Ovary (tissue), 9 donors: ENCODE measurements around the gene TGFBR2. TPM values are rescaled to one million over a fixed set of nuclear protein-coding genes. Genes with fewer than 3 reads are reported as not detected.

Experiments used
- DNase-seq, 5 donors: peaks; one replicate each; pipeline ENCODE4 v3.0.0-alpha.2; 2019 to 2020
- H3K27ac ChIP-seq, 2 donors: fragments of 200-600 bp; one replicate each; pipeline versions ENCODE4 v1.5.1 to v1.8.0; 2019 to 2022
- H3K27me3 ChIP-seq: fragments of 200-600 bp; one replicate; pipeline ENCODE4 v1.8.0; 2022
- H3K36me3 ChIP-seq: fragments of 200-600 bp; sonication (generic); one replicate; pipeline ENCODE4 v1.5.1; 2019
- H3K4me1 ChIP-seq: one replicate; pipeline ENCODE4 v1.8.1; 2013; ENCODE audit warnings: mild to moderate bottlenecking, moderate library complexity; ENCODE audit not compliant: insufficient read depth
- H3K4me3 ChIP-seq: fragments of 200-600 bp; sonication (generic); one replicate; pipeline ENCODE4 v1.5.1; 2017
- H3K9me3 ChIP-seq, 2 donors: fragments of 200-600 bp in 1 of 2; sonication (generic) in 1 of 2; one replicate each; pipeline versions ENCODE4 v1.5.1 to v1.8.1; 2013 to 2019; ENCODE audit warnings: mild to moderate bottlenecking in 1 of 2, moderate library complexity in 1 of 2
- CTCF ChIP-seq, 3 donors: fragments of 450-650 bp in 2 of 3; fragments of 200-600 bp in 1 of 3; IDR thresholded peaks; one replicate each; pipeline versions ENCODE4 v1.5.1 to v1.8.0; 2016 to 2022; ENCODE audit warnings: antibody characterized with exemption in 3 of 3, mild to moderate bottlenecking in 1 of 3
- EP300 ChIP-seq: sonication (generic); formaldehyde crosslinking; IDR thresholded peaks from one replicate; pipeline ENCODE4 v1.6.1; 2017; ENCODE audit warnings: antibody characterized with exemption
- POLR2A ChIP-seq: fragments of 450-650 bp; IDR thresholded peaks from one replicate; pipeline ENCODE4 v1.6.1; 2017; ENCODE audit warnings: antibody characterized with exemption, mild to moderate bottlenecking, moderate library complexity
- WGBS, 3 donors: extraction: QIAGEN DNeasy Blood & Tissue Kit in 1 of 3; methylation state at CpG; one replicate each; pipeline versions ENCODE4 v1.1.5 to v1.1.7; 2013 to 2017; 5-methylcytosine and 5-hydroxymethylcytosine counted together
- intact Hi-C, 4 donors: fragments of 100-400 bp; cut with DNase I; formaldehyde crosslinking; loops; one replicate each; pipeline versions ENCODE4 v1.11.0 to v1.15.1; 2022 to 2023
- polyA plus RNA-seq, 2 donors: library from polyadenylated mRNA; stranded (reverse); fragments of 200-250 nt in 1 of 2; fragments of 350-450 nt in 1 of 2; fragmentation: Illumina TruSeq in 1 of 2; extraction: RNeasy Lipid Tissue Mini Kit (QIAGEN cat#74804) in 1 of 2; gene quantifications; one replicate each; pipeline ENCODE4 v1.2.3, GENCODE V29; 2013 to 2014
- total RNA-seq, 7 donors: library from RNA; depleted of rRNA in 2 of 7; stranded (reverse); fragments of >200 nt in 2 of 7; fragmentation: NEBNext Ultra II Directional in 3 of 7; extraction: Animal tissue kit (Norgen Biotek cat#: 25700) in 3 of 7; gene quantifications; one replicate each; pipeline versions ENCODE4 v1.1.0 to v1.2.4, GENCODE V29; 2016 to 2023
- donor health status: DM: no; HTN: no; CAD: no; lungs with moderate emphysema.
- donor health status: DM: no; HTN: no; CAD: no.
- donor health status: Bipolar disorder and iron deficiency.
- donor health status: DM: yes; HTN: yes; CAD: no.
- donor health status: DM: no; HTN: no; CAD: no.
- donor health status: DM: yes; HTN: yes; CAD: no.

The TGFBR2 gene
- total and polyA plus RNA-seq, 9 donors = 26.8 to 158 (median 53.8) TPM

- 92 to 94% (median 93%) methylated on average over 15 of the region's 15 CpGs for WGBS, 3 donors
- no peaks in the 10 kb centered on the region for H3K9me3 ChIP-seq
- intact Hi-C loops = no loop called here
- no peak overlapping the region for H3K27ac ChIP-seq
- H3K27me3 ChIP-seq = no peaks in the 10 kb centered on the region
- TF ChIP-seq EP300 (no peak), POLR2A (no peak), CTCF (IDR thresholded peaks at IDR 0.05) (no peak)
- no peaks in the 10 kb centered on the region for H3K36me3 ChIP-seq
- no peaks in the 10 kb centered on the region for H3K4me1 ChIP-seq
- H3K4me3 ChIP-seq = no peak overlapping the region
- DNase-seq = no peak
Measured at GRCh38 chr3:30581067-30581585, 25.3 kb upstream of the TGFBR2 start.

DNA sequence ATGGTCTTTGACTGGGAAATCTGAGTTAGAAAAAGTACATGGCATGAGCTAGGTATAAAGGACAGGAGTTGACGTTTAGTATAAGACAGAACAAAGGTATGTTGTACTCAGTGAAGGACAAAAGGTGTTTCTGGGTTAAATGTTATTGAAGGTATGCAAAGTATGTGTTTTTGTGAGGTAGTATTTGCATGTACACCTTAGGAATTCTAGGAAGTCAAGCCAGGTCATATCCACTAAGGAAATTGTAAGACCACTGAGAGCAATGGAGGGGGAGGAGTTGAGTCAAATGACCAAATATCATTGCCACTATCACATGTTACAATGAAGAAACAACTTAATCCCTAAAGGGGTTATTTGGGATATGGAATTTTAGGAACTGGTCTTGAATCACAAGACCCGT is 24.4 kb upstream of the TGFBR2 start:
- WGBS, 3 donors = 90 to 94% (median 94%) methylated on average over 2 of the region's 2 CpGs

DNA sequence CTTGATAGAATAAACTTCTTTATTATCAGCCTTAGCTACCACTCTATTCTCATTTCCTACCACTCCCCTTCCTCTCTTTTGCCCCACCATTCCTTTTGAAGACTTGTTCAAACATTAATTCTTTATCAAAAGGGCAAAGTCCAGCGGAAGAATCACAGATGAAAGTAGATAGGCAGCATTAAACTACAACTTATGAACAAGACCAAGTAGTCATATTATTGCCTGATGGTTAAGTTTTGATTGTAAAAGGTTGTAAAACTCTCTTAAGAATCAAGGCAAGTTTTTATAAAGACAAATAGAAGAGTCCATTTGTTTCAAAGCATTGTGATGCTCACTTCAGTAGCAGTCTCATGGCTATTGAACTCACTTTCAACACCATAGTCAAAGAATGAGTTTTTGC is 22.4 kb upstream of the TGFBR2 start:
- no peak for TF ChIP-seq EP300
- TF ChIP-seq CTCF (IDR thresholded peaks at IDR 0.05) = no peak
- TF ChIP-seq POLR2A = no peak
- H3K9me3 ChIP-seq = no peaks in the 10 kb centered on the region
- no peak overlapping the region for H3K27ac ChIP-seq
- WGBS, 3 donors = 94 to 98% (median 97%) methylated on average over 1 of the region's 1 CpG
- no peaks in the 10 kb centered on the region for H3K4me1 ChIP-seq
- H3K36me3 ChIP-seq = no peaks in the 10 kb centered on the region
- no peak for DNase-seq
- H3K27me3 ChIP-seq = no peaks in the 10 kb centered on the region
- no peak overlapping the region for H3K4me3 ChIP-seq
- intact Hi-C loops = no loop called here

More for the DNA sequence above, 24.4 kb upstream of the TGFBR2 start:
- H3K4me1 ChIP-seq = no peaks in the 10 kb centered on the region
- no peak for DNase-seq
- no peaks in the 10 kb centered on the region for H3K36me3 ChIP-seq
- TF ChIP-seq POLR2A = no peak
- no peak for TF ChIP-seq CTCF (IDR thresholded peaks at IDR 0.05)
- no peak for TF ChIP-seq EP300
- H3K27ac ChIP-seq = no peak overlapping the region
- H3K27me3 ChIP-seq = no peaks in the 10 kb centered on the region
- H3K9me3 ChIP-seq = no peaks in the 10 kb centered on the region
- intact Hi-C loops = no loop called here
- H3K4me3 ChIP-seq = no peak overlapping the region

DNA sequence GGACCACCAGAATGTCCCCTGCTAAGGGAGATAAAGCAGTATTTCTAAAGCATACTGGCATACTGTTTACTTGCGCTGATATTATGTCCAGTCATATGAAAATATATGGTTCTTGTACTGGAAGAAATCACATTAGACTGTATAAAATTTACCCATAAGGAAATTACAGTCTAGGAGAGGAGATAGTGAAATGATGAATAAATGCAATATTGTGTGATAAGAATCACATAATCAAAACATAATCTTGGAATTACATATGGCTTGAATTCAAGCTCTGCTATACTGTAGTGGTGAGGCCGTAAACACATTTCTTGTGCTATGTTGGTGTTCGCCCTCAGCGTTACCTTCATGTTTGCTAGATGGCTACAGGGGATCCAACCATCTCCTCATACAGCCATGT is 20.7 kb upstream of the TGFBR2 start:
- Histone ChIP-seq H3K9me3 (no peaks in the 10 kb centered on the region), H3K27ac (no peak overlapping the region), H3K4me1 (no peaks in the 10 kb centered on the region), H3K36me3 (no peaks in the 10 kb centered on the region), H3K4me3 (no peak overlapping the region), H3K27me3 (no peaks in the 10 kb centered on the region)
- intact Hi-C loops = no loop called here
- no peak for DNase-seq
- TF ChIP-seq EP300 (no peak), CTCF (IDR thresholded peaks at IDR 0.05) (no peak), POLR2A (no peak)
- 97 to 100% (median 99%) methylated on average over 4 of the region's 4 CpGs for WGBS, 3 donors
